NT2/D1 (cell line): Measurements from ENCODE around the gene MYCL.

ENCODE experiments used
- SUZ12 ChIP-seq: IDR thresholded peaks from 2 replicates; pipeline ENCODE4 v1.6.1; 2011; ENCODE audit not compliant: insufficient read length, insufficient read depth; ENCODE audit errors: extremely low read depth
- YY1 ChIP-seq: IDR thresholded peaks from 2 replicates; pipeline ENCODE4 v1.6.1; 2011; ENCODE audit not compliant: insufficient read length, insufficient read depth
- ZNF274 ChIP-seq: IDR thresholded peaks from 2 replicates; pipeline ENCODE4 v1.6.1; 2011; ENCODE audit warnings: mild to moderate bottlenecking, low read depth, low read length

DNA sequence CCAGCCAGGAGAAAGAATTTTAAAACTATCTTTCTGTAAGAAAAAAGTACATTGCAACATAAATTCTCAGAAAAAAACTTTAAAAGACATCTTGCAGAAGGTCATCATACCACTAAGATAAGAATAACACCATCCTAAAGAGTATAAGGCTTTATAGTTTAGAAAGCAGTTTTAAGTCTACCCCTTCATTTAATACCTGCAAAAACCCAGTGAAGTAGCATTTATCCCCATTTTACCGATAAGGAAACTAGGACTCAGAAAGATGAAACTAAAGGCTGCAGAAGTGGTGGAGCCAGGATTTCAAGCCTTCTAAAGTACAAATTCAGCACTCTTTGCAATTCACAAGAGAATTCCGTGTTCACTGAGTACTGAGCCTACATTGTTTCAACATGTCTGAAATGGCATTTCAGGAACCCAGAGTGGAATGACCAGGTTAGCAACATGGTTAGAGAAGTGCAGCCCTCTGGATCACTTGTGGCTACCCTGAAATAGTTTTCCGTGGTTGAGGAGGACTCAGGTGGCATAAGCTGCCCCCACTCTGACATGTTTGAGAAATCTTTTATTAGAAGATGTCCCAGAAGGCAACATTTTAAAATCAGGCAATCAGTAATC, 6.7 kb downstream of the MYCL start:
- TF ChIP-seq YY1 (no peak), ZNF274 (no peak), SUZ12 (no peak)
